ENCODE results near the gene CHCHD3. TPM values are rescaled to one million over a fixed set of nuclear protein-coding genes. Genes with fewer than 3 reads are reported as not detected.

CHCHD3 gene
- total RNA-seq, 1 experiment from 2014 or later, result 114 TPM

DNA sequence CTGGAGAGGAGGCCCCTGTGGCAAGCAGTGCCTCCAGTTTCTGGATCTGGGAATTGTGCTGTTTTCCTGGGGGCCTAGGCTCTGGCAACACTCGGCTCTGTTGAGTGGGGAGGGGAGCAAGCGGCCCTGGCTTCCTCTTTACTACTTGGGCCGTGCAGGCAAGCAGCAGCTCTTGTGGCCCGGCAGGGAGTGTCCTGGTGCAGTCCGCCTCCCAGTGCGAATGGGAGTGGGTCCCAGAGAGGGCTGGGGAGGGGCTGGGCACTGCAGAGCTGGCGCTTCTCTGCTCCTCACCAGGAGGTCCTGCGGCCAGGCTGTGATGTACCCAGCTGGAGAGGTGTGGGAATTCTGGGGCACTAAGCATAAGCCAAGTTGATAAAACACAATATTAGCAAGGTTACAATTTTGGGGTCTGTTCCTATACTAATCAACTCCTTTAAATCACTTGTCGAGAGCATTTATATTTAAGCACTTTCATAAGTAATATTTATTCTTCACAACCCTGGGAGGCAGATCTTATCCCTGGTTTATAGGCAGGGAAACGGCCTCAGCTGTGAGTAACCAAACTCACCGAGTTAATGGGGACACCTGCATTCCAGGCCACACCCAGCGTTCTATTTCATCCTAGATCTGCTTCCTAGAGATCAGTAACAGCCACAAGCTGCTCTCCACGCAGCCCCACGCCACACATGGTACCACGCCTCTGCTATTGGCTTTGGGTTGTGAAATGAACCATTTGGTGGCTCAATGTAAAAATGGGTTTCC, 322.2 kb downstream of the CHCHD3 start:
- Mint-ChIP-seq H3K27ac (no peak overlapping the region), H3K36me3 (peaks cover 13% of the 10 kb centered on the region; the same call in 1 of the 2 replicates), H3K27me3 (ENCODE audit: low read depth) (0 out of 2 replicates have a peak, but pooled peaks cover 3% of the 10 kb centered on the region), H3K9me3 (peaks cover 20% of the 10 kb centered on the region), H3K4me3 (no peak overlapping the region), H3K4me1 (no peaks in the 10 kb centered on the region)
- ATAC-seq (no peak), DNase-seq (ENCODE audit: low spot score) (no peak)
- ChIA-PET POLR2A (no interaction called here), CTCF (no interaction called here)
- TF ChIP-seq FOXP1 (CRISPR knock-in tag; IDR thresholded peaks at IDR 0.05; ENCODE audit: borderline replicate concordance) (no peak), NR3C1 (CRISPR knock-in tag; conservative IDR thresholded peaks at IDR 0.05; ENCODE audit: low read depth) (no peak)

DNA sequence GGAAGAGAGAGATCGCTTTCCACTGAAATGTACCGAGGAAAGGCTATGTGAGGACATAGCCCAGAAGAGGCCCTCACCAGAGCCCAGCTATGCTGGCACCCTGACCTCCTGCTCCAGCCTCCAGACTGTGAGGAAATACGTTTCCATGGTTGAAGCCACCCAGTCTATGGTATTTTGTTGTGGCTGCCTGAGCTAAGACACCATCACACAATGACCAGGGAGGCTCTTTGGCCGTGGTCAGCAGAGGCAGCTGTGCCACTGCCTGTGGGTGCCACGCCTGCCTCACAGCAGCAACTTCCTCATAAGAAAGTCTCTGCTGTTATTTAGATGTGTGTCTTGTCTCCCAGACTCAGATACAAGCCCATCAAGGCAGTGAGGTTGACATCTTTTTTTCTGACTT, 322.9 kb downstream of the CHCHD3 start:
- no peak overlapping the region for H3K27ac Mint-ChIP-seq
- no peak for DNase-seq (ENCODE audit: low spot score)
- no peaks in the 10 kb centered on the region for H3K4me1 Mint-ChIP-seq
- no peak for ATAC-seq
- ChIA-PET POLR2A (no interaction called here), CTCF (no interaction called here)
- H3K36me3 Mint-ChIP-seq, result peaks cover 13% of the 10 kb centered on the region; the same call in 1 of the 2 replicates
- TF ChIP-seq, protein P1, sequence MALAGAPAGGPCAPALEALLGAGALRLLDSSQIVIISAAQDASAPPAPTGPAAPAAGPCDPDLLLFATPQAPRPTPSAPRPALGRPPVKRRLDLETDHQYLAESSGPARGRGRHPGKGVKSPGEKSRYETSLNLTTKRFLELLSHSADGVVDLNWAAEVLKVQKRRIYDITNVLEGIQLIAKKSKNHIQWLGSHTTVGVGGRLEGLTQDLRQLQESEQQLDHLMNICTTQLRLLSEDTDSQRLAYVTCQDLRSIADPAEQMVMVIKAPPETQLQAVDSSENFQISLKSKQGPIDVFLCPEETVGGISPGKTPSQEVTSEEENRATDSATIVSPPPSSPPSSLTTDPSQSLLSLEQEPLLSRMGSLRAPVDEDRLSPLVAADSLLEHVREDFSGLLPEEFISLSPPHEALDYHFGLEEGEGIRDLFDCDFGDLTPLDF (CRISPR knock-in tag; IDR thresholded peaks at IDR 0.05), result no peak
- no peak for TF ChIP-seq MXD4 (CRISPR knock-in tag; IDR thresholded peaks at IDR 0.05; ENCODE audit: borderline replicate concordance)
- peaks cover 20% of the 10 kb centered on the region for H3K9me3 Mint-ChIP-seq
- H3K4me3 Mint-ChIP-seq, result no peak overlapping the region
- 0 out of 2 replicates have a peak, but pooled peaks cover 3% of the 10 kb centered on the region for H3K27me3 Mint-ChIP-seq (ENCODE audit: low read depth)

DNA sequence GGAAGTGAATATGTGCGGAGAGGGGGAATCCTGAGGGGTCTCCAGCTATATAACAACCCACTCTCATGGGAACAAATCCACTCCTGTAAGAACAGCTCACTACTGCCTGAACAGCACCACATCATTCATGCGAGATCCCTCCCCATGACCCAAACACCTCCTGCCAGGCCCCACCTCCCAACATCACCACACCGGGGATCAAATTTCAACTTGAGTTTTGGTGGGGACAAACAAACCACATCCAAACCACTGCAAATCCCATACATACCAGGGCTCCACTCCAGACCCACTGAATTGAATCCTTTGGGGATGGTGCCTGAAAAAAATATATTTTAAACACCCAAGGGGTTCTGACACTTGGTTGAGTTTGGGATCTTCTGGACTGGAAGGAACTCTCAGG, 324.1 kb downstream of the CHCHD3 start:
- CTCF ChIA-PET, result interaction anchor here (0.9 kb wide), 1 partner anchor 34 kb away, joined by 3 read pairs; no protein-coding TSS in a partner anchor
- DNase-seq (ENCODE audit: low spot score) (no peak), ATAC-seq (no peak)
- Mint-ChIP-seq H3K36me3 (peaks cover 13% of the 10 kb centered on the region; the same call in 1 of the 2 replicates), H3K27me3 (ENCODE audit: low read depth) (0 out of 2 replicates have a peak, but pooled peaks cover 3% of the 10 kb centered on the region), H3K4me3 (no peak overlapping the region), H3K4me1 (peaks cover 2% of the 10 kb centered on the region), H3K27ac (no peak overlapping the region), H3K9me3 (peaks cover 20% of the 10 kb centered on the region)
- TF ChIP-seq, protein P2, sequence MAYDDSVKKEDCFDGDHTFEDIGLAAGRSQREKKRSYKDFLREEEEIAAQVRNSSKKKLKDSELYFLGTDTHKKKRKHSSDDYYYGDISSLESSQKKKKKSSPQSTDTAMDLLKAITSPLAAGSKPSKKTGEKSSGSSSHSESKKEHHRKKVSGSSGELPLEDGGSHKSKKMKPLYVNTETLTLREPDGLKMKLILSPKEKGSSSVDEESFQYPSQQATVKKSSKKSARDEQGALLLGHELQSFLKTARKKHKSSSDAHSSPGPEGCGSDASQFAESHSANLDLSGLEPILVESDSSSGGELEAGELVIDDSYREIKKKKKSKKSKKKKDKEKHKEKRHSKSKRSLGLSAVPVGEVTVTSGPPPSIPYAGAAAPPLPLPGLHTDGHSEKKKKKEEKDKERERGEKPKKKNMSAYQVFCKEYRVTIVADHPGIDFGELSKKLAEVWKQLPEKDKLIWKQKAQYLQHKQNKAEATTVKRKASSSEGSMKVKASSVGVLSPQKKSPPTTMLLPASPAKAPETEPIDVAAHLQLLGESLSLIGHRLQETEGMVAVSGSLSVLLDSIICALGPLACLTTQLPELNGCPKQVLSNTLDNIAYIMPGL (CRISPR knock-in tag; IDR thresholded peaks at IDR 0.05), result no peak
- TF ChIP-seq NFE2L1 (CRISPR knock-in tag; IDR thresholded peaks at IDR 0.05) (no peak), ZNF671 (CRISPR knock-in tag; IDR thresholded peaks at IDR 0.05) (no peak), ESRRA (CRISPR knock-in tag; IDR thresholded peaks at IDR 0.05; ENCODE audit: borderline replicate concordance) (no peak)
- POLR2A ChIA-PET, result no interaction called here

DNA sequence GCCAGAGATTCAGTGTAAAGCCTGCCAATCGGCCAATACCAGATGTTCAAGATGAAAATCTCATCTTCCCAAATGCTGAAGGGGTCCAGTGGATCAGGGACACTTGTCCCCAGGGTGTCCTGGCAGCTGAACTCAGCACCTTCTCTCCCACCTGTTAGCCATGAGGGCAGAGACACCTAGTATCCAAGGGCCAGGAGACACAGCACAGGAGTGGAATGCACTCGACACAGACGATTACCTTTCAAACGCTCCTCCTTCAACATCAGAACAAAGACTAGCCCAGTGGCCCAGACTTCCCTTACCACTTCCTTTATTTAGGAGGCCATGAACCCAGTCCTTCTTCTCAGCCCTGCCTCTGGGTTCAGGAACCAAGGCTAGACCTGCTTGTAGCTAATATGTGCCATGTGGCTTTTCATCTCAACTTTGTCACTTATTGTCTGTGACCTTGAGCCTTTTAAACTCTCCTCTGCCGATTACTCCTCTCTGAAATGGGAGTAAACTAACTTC, 325.4 kb downstream of the CHCHD3 start:
- ChIA-PET CTCF (no interaction called here), POLR2A (no interaction called here)
- peaks cover 20% of the 10 kb centered on the region for H3K9me3 Mint-ChIP-seq
- peaks cover 9% of the 10 kb centered on the region for H3K4me1 Mint-ChIP-seq
- no peak overlapping the region for H3K27ac Mint-ChIP-seq
- ATAC-seq (no peak), DNase-seq (ENCODE audit: low spot score) (no peak)
- H3K4me3 Mint-ChIP-seq, result no peak overlapping the region
- H3K27me3 Mint-ChIP-seq (ENCODE audit: low read depth), result 0 out of 2 replicates have a peak, but pooled peaks cover 3% of the 10 kb centered on the region
- peaks cover 13% of the 10 kb centered on the region; the same call in 1 of the 2 replicates for H3K36me3 Mint-ChIP-seq
- TF ChIP-seq MXD4 (CRISPR knock-in tag; IDR thresholded peaks at IDR 0.05; ENCODE audit: borderline replicate concordance) (no peak), PRRX2 (CRISPR knock-in tag; IDR thresholded peaks at IDR 0.05) (no peak), GTF2I (CRISPR knock-in tag; conservative IDR thresholded peaks at IDR 0.05) (no peak), ESRRA (CRISPR knock-in tag; IDR thresholded peaks at IDR 0.05; ENCODE audit: borderline replicate concordance) (no peak), ZNF317 (CRISPR knock-in tag; IDR thresholded peaks at IDR 0.05; ENCODE audit: borderline replicate concordance, low read depth) (no peak)
- TF ChIP-seq, protein P3, sequence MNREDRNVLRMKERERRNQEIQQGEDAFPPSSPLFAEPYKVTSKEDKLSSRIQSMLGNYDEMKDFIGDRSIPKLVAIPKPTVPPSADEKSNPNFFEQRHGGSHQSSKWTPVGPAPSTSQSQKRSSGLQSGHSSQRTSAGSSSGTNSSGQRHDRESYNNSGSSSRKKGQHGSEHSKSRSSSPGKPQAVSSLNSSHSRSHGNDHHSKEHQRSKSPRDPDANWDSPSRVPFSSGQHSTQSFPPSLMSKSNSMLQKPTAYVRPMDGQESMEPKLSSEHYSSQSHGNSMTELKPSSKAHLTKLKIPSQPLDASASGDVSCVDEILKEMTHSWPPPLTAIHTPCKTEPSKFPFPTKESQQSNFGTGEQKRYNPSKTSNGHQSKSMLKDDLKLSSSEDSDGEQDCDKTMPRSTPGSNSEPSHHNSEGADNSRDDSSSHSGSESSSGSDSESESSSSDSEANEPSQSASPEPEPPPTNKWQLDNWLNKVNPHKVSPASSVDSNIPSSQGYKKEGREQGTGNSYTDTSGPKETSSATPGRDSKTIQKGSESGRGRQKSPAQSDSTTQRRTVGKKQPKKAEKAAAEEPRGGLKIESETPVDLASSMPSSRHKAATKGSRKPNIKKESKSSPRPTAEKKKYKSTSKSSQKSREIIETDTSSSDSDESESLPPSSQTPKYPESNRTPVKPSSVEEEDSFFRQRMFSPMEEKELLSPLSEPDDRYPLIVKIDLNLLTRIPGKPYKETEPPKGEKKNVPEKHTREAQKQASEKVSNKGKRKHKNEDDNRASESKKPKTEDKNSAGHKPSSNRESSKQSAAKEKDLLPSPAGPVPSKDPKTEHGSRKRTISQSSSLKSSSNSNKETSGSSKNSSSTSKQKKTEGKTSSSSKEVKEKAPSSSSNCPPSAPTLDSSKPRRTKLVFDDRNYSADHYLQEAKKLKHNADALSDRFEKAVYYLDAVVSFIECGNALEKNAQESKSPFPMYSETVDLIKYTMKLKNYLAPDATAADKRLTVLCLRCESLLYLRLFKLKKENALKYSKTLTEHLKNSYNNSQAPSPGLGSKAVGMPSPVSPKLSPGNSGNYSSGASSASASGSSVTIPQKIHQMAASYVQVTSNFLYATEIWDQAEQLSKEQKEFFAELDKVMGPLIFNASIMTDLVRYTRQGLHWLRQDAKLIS (CRISPR knock-in tag; IDR thresholded peaks at IDR 0.05; ENCODE audit: borderline replicate concordance), result no peak
- TF ChIP-seq, protein P4, sequence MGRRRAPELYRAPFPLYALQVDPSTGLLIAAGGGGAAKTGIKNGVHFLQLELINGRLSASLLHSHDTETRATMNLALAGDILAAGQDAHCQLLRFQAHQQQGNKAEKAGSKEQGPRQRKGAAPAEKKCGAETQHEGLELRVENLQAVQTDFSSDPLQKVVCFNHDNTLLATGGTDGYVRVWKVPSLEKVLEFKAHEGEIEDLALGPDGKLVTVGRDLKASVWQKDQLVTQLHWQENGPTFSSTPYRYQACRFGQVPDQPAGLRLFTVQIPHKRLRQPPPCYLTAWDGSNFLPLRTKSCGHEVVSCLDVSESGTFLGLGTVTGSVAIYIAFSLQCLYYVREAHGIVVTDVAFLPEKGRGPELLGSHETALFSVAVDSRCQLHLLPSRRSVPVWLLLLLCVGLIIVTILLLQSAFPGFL (CRISPR knock-in tag; IDR thresholded peaks at IDR 0.05; ENCODE audit: borderline replicate concordance), result no peak
- TF ChIP-seq, protein P5, sequence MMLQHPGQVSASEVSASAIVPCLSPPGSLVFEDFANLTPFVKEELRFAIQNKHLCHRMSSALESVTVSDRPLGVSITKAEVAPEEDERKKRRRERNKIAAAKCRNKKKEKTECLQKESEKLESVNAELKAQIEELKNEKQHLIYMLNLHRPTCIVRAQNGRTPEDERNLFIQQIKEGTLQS (CRISPR knock-in tag; conservative IDR thresholded peaks at IDR 0.05), result no peak
- TF ChIP-seq, protein P6, sequence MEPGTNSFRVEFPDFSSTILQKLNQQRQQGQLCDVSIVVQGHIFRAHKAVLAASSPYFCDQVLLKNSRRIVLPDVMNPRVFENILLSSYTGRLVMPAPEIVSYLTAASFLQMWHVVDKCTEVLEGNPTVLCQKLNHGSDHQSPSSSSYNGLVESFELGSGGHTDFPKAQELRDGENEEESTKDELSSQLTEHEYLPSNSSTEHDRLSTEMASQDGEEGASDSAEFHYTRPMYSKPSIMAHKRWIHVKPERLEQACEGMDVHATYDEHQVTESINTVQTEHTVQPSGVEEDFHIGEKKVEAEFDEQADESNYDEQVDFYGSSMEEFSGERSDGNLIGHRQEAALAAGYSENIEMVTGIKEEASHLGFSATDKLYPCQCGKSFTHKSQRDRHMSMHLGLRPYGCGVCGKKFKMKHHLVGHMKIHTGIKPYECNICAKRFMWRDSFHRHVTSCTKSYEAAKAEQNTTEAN (CRISPR knock-in tag; IDR thresholded peaks at IDR 0.05), result no peak
- TF ChIP-seq, protein P7, sequence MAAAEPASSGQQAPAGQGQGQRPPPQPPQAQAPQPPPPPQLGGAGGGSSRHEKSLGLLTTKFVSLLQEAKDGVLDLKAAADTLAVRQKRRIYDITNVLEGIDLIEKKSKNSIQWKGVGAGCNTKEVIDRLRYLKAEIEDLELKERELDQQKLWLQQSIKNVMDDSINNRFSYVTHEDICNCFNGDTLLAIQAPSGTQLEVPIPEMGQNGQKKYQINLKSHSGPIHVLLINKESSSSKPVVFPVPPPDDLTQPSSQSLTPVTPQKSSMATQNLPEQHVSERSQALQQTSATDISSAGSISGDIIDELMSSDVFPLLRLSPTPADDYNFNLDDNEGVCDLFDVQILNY (CRISPR knock-in tag; IDR thresholded peaks at IDR 0.05), result no peak

Measured in WTC11 (cell line).